Prostate gland (tissue), 2 donors: ENCODE results near the gene IDS. TPM values are rescaled to one million over a fixed set of nuclear protein-coding genes. Genes with fewer than 3 reads are reported as not detected.
"Not testable (repeated sequence)": the region's sequence is repeated elsewhere in the genome, so short reads cannot be mapped to it uniquely, and the experiment has no call there.

ENCODE experiments used
- DNase-seq: peaks from one replicate; pipeline ENCODE4 v3.0.0-alpha.2; 2019; ENCODE audit warnings: low spot score
- H3K27ac ChIP-seq, 2 donors: fragments of 200-600 bp; sonication (generic); 2 replicates each; pipeline ENCODE4 v1.5.1; 2017 to 2019
- H3K27me3 ChIP-seq: fragments of 200-600 bp; sonication (generic); replicated peaks from 2 replicates; pipeline ENCODE4 v1.5.1; 2019; ENCODE audit not compliant: insufficient read depth
- H3K36me3 ChIP-seq, 2 donors: fragments of 200-600 bp; sonication (generic); 1 replicate in 1 of 2; 2 replicates in 1 of 2; pipeline versions ENCODE4 v1.5.1 to v1.8.1; 2017 to 2019
- H3K4me1 ChIP-seq: fragments of 200-600 bp; sonication (generic); replicated peaks from 2 replicates; pipeline ENCODE4 v1.5.1; 2019
- H3K4me3 ChIP-seq, 2 donors: fragments of 200-600 bp; sonication (generic); 2 replicates each; pipeline ENCODE4 v1.5.1; 2017 to 2019
- H3K9me3 ChIP-seq: fragments of 200-600 bp; sonication (generic); 2 replicates; pipeline ENCODE4 v1.5.1; 2017
- CTCF ChIP-seq, 4 experiments: fragments of 200-600 bp in 2 of 4; fragments of 450-650 bp in 2 of 4; sonication (generic) in 2 of 4; IDR thresholded peaks; 1 replicate in 3 of 4; 2 replicates in 1 of 4; pipeline ENCODE4 v1.5.1; 2016 to 2019; ENCODE audit warnings: antibody characterized with exemption in 4 of 4, mild to moderate bottlenecking in 2 of 4, moderate library complexity in 2 of 4
- POLR2A ChIP-seq: fragments of 450-650 bp; IDR thresholded peaks from one replicate; pipeline ENCODE4 v1.6.1; 2016; ENCODE audit warnings: antibody characterized with exemption, mild to moderate bottlenecking
- POLR2AphosphoS5 ChIP-seq: sonication (generic); formaldehyde crosslinking; IDR thresholded peaks from one replicate; pipeline ENCODE4 v1.6.1; 2017; ENCODE audit warnings: antibody characterized with exemption
- WGBS: methylation state at CpG from one replicate; pipeline ENCODE4 v1.1.5; 2018; 5-methylcytosine and 5-hydroxymethylcytosine counted together
- intact Hi-C: fragments of 100-400 bp; cut with DNase I; formaldehyde crosslinking; loops from one replicate; pipeline ENCODE4 v1.14.2; 2022
- total RNA-seq, 2 donors: library from RNA; depleted of rRNA; stranded (reverse); fragments of >200 nt; gene quantifications; one replicate each; pipeline ENCODE4 v1.1.0, GENCODE V29; 2016

IDS gene
- total RNA-seq, 2 donors from 2014 or later: 47.4 to 82.9 TPM

- TF ChIP-seq POLR2A: no peak
- TF ChIP-seq CTCF (IDR thresholded peaks at IDR 0.05): no peak
- TF ChIP-seq POLR2AphosphoS5: no peak
- H3K9me3 ChIP-seq: no peaks in the 10 kb centered on the region
- no peaks in the 10 kb centered on the region for H3K36me3 ChIP-seq
- intact Hi-C loops: no loop called here
- H3K4me3 ChIP-seq: no peak overlapping the region
- WGBS: 83% methylated on average over 2 of the region's 2 CpGs
- H3K27ac ChIP-seq: no peak overlapping the region
- no peak for DNase-seq
- H3K27me3 ChIP-seq: no peaks in the 10 kb centered on the region
- H3K4me1 ChIP-seq: no peaks in the 10 kb centered on the region
These were observed 17.8 kb upstream of the IDS start for GRCh38 chrX:149522916-149523315.

- 25% methylated on average over 9 of the region's 9 CpGs for WGBS
- DNase-seq: no peak
- intact Hi-C loops: no loop called here
- no peaks in the 10 kb centered on the region for H3K9me3 ChIP-seq
- H3K27ac ChIP-seq: no peak overlapping the region
- H3K4me3 ChIP-seq: no peak overlapping the region
- H3K27me3 ChIP-seq: no peaks in the 10 kb centered on the region
- H3K4me1 ChIP-seq: no peaks in the 10 kb centered on the region
- no peak for TF ChIP-seq POLR2A
- no peak for TF ChIP-seq CTCF (IDR thresholded peaks at IDR 0.05)
- no peak for TF ChIP-seq POLR2AphosphoS5
- no peaks in the 10 kb centered on the region for H3K36me3 ChIP-seq
These were observed 16.3 kb upstream of the IDS start for GRCh38 chrX:149521438-149521837.

- H3K4me1 ChIP-seq, intact Hi-C loops, H3K9me3 ChIP-seq, DNase-seq, H3K36me3 ChIP-seq, H3K27ac ChIP-seq, H3K4me3 ChIP-seq, H3K27me3 ChIP-seq: not testable (repeated sequence)
- WGBS: 16% methylated on average over 3 of the region's 3 CpGs
These were observed 15.7 kb upstream of the IDS start for GRCh38 chrX:149520636-149521277.

- no peak overlapping the region for H3K27ac ChIP-seq
- no peak overlapping the region for H3K4me3 ChIP-seq
- H3K36me3 ChIP-seq: no peaks in the 10 kb centered on the region
- no peaks in the 10 kb centered on the region for H3K9me3 ChIP-seq
- intact Hi-C loops: no loop called here
- H3K27me3 ChIP-seq: no peaks in the 10 kb centered on the region
- no peak for DNase-seq
- TF ChIP-seq POLR2AphosphoS5 (no peak), POLR2A (no peak), CTCF (IDR thresholded peaks at IDR 0.05) (no peak)
- no peaks in the 10 kb centered on the region for H3K4me1 ChIP-seq
- 89% methylated on average over 7 of the region's 7 CpGs for WGBS
These were observed 13.1 kb upstream of the IDS start for GRCh38 chrX:149518236-149518635.

GRCh38 chrX:149517308-149517707 is 12.2 kb upstream of the IDS start:
- H3K36me3 ChIP-seq: no peaks in the 10 kb centered on the region
- intact Hi-C loops: no loop called here
- H3K4me3 ChIP-seq: no peak overlapping the region
- no peaks in the 10 kb centered on the region for H3K4me1 ChIP-seq
- 92% methylated on average over 1 of the region's 1 CpG for WGBS
- no peaks in the 10 kb centered on the region for H3K9me3 ChIP-seq
- H3K27ac ChIP-seq: no peak overlapping the region
- no peak for DNase-seq
- TF ChIP-seq CTCF (IDR thresholded peaks at IDR 0.05) (no peak), POLR2AphosphoS5 (no peak), POLR2A (no peak)
- no peaks in the 10 kb centered on the region for H3K27me3 ChIP-seq
